GM18508 (cell line): Measurements from ENCODE around the gene CABCOCO1.

ENCODE experiments used
- ATAC-seq: cut with Tn5 transposase; IDR thresholded peaks from one replicate; pipeline ENCODE4 v1.9.1; 2021; ENCODE audit warnings: moderate number of reproducible peaks; ENCODE audit not compliant: insufficient read depth, unreplicated experiment

CABCOCO1 gene

GRCh38 chr10:61752111-61753011 is 89.6 kb downstream of the CABCOCO1 start:
- ATAC-seq = peak; percentile 38

GRCh38 chr10:61753453-61753852 is 90.7 kb downstream of the CABCOCO1 start:
- no peak for ATAC-seq

GRCh38 chr10:61754587-61755550 is 92.1 kb downstream of the CABCOCO1 start:
- no peak for ATAC-seq

- no peak for ATAC-seq
Observed at GRCh38 chr10:61757001-61757400, 94.3 kb downstream of the CABCOCO1 start.

GRCh38 chr10:61757525-61758397 is 95.0 kb downstream of the CABCOCO1 start:
- ATAC-seq = no peak

- no peak for ATAC-seq
Observed at GRCh38 chr10:61758433-61758832, 95.7 kb downstream of the CABCOCO1 start.

GRCh38 chr10:61759751-61760150 is 97.0 kb downstream of the CABCOCO1 start:
- ATAC-seq = no peak

GRCh38 chr10:61760943-61761824 is 98.5 kb downstream of the CABCOCO1 start:
- no peak for ATAC-seq

- no peak for ATAC-seq
Observed at GRCh38 chr10:61761825-61762217, 99.1 kb downstream of the CABCOCO1 start.

- ATAC-seq = no peak
Observed at GRCh38 chr10:61763778-61764177, 101.0 kb downstream of the CABCOCO1 start.

GRCh38 chr10:61764486-61764885 is 101.8 kb downstream of the CABCOCO1 start:
- no peak for ATAC-seq

GRCh38 chr10:61765176-61766087 is 102.7 kb downstream of the CABCOCO1 start:
- no peak for ATAC-seq

- ATAC-seq = no peak
Observed at GRCh38 chr10:61766927-61767326, 104.2 kb downstream of the CABCOCO1 start.

- ATAC-seq = no peak
Observed at GRCh38 chr10:61774031-61774430, 111.3 kb downstream of the CABCOCO1 start.

GRCh38 chr10:61775111-61775510 is 112.4 kb downstream of the CABCOCO1 start:
- ATAC-seq = no peak

GRCh38 chr10:61776615-61777266 is 114.0 kb downstream of the CABCOCO1 start:
- no peak for ATAC-seq

GRCh38 chr10:61778137-61778536 is 115.4 kb downstream of the CABCOCO1 start:
- ATAC-seq = no peak

GRCh38 chr10:61779276-61779675 is 116.5 kb downstream of the CABCOCO1 start:
- ATAC-seq = no peak
